ENCODE data around the gene AP2A2. TPM values are rescaled to one million over a fixed set of nuclear protein-coding genes. Genes with fewer than 3 reads are reported as not detected.

The AP2A2 gene
- total RNA-seq, 1 donor from 2014 or later, result 69.5 TPM

DNA sequence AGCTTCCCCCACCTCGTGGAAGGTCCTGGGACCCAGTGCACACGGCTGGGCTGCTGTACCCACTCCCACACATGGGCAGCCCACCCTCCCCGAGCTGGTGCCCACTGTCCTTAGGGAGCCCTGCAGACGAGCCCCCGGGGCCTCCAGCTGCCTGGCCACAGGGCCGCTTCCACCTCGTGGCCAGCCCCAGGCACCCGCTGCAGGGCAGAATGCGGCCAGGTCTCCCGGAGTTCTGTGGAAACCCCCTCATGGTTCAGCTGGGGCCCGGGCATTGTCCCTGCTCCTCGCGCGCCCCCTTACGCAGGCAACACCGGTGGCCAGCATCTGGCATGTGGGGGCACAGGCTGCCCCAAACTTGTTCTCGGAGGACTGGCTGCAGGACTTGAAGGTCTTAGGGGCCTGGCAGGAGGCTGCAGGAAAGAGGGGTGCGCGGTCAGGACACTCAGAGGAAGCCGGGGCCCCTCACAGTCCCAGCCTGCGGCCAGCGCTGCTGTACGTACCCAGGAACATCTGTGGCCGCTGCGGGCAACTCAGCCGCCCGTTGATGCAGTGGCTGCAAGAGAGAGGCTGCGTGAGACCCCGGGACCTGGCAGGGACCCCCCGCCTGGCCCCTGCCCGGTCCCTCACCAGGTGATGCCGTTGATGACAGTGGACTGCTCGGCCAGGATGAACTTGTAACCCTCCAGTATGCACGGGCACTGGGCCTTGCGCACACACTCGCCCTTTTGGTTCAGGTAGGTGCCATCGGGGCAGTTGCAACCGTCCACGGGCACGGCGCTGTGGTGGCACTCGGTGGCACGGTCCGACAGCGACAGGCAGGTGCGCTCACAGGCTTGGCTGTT is 101.2 kb downstream of the AP2A2 start:
- intact Hi-C loops (cut with micrococcal nuclease), result no loop called here

DNA sequence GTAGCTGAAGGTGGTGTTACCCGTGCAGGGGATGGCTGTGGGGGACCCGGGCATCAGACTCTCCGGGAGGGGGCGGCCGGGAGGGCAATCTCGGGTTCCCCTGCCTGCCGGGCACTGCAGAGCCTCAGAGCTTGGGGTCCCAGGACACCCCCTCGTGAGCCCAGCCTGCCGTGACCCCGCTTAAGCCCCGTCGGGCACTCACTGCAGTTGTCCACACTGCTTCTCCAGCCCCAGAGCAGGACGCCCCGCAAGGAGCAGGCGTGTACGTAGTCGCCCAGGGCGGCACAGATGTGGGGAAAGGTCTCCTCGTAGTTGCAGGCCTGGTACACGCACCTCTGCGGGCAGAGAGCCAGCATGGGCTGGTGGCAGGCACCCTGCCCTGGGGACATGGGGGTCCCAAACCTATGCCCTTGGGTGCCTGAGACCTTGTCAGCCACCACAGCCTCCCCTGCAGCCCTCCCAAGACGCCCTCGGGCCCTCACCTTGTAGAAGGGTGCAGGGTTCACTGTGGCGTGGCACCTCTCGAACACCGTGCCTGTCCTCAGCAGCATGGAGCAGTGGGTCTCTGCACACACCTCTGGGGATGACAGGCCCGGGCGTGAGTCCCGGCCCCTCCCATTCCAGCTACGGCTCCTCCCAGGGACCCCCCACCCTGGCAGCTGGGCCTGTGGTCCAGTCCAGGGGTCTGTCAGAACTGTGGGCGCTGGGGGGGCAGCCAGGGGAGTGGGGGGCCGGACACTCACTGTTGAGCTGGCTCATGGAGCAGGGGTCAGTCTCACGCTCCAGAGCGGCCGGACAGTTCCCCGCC is 102.0 kb downstream of the AP2A2 start:
- intact Hi-C loops (cut with micrococcal nuclease), result no loop called here

DNA sequence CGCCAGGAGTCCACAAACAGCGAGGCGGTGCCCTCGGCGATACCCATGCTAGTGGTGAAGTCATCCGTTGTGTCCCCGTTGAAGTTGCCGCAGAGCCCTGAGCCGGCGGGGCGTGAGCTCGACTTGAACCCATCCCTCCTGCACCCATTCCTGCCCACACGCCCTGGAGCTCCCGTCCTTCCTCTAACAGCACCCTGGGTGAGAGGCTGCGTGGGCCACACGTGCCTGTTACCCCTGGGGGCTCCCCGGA is 102.5 kb downstream of the AP2A2 start:
- intact Hi-C loops (cut with micrococcal nuclease), result no loop called here

DNA sequence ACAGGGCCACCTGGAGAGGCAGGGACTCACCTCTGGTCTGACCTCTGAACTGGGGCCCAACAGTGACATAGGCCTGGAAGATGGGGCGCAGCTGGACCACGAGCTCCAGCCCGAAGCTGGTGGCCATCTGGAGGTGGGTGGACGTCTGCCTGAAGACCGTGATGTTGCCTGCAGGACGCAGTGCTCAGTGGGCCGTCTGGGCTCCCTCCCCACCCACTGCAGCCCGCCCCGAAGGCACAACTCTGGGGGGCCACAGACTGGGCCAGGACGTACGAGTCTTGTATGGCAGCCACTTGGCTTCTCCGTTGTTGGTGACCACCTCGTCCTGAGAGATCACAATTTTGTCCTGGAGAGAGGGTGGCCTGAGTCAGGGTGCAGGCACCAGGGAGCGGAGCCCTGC is 102.9 kb downstream of the AP2A2 start:
- intact Hi-C loops (cut with micrococcal nuclease), result no loop called here

DNA sequence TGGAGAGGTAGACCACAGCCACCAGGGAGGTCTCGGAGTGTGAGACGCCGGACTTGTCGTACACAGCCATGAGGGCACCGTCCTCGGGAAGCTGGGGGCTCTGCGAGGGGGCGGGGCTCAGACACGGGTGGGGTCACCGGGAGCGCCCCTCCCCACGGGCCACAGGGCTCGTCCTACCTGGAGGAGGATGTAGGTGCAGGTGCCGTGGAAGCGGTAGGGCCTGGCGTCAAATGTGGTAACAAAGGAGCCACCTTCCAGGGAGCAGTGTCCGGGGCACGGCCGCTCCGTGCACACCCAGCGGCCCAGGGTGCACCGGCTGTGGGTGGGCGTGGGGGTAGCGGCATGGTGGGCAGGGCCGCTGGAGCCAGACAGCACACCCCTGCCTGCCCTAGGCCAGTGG is 103.4 kb downstream of the AP2A2 start:
- intact Hi-C loops (cut with micrococcal nuclease), result no loop called here

DNA sequence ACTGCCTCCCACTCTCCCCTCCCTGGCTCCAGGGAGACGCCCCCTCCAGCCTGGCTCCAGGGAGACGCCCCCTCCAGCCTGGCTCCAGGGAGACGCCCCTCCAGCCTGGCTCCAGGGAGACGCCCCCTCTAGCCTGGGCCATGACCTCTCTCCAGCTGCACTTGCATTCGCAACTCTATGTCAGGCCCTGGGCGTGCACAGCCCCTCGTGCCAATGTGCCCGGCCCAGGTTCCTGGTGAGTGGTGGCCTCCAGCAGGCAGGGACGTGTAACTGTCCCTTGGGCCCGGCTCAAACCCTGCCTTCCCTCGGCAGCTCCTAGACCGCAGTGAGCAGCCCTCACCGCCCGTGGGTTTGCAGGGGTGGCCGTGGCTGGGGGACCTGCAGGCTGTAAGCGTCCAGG is 104.0 kb downstream of the AP2A2 start:
- intact Hi-C loops (cut with micrococcal nuclease), result no loop called here

DNA sequence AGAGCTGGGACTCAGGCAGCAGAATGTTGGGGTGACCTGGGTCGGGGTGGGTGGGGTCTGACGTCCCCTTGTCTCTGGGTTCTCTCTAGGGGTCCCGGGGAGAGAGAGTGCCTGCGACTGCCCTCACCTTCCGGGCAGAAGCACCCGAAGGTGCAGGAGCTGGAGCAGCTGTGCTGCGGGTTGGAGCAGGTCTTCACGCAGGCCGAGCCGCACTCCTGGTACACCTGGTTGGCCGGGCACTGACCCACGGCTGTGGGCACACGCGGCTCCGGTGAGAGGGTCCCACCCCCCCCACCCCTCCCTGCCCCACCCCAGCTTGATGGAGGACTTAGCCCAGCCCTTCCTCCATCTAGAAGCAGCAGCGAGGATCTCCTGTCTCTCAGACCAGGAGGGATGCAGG is 104.4 kb downstream of the AP2A2 start:
- intact Hi-C loops (cut with micrococcal nuclease), result no loop called here

DNA sequence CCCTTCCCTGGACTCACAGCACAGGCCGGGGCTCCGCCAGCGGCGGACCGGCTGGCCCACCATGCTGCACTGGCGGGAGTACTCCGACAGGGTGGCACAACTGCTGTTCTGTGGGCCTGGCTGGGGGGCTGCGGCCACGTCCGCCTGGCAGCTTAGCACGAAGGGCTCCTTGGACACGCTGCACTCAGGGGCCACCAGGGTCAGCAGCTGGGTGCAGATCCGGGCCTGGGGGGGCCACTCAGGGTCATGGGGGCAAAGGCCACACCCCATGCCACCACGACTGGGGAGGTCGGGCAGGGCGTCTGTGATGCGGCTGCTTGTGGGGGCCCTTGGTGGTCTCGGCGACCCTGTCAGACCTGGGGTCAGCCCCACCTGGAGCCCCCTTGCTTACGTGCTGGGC is 104.9 kb downstream of the AP2A2 start:
- intact Hi-C loops (cut with micrococcal nuclease), result no loop called here

DNA sequence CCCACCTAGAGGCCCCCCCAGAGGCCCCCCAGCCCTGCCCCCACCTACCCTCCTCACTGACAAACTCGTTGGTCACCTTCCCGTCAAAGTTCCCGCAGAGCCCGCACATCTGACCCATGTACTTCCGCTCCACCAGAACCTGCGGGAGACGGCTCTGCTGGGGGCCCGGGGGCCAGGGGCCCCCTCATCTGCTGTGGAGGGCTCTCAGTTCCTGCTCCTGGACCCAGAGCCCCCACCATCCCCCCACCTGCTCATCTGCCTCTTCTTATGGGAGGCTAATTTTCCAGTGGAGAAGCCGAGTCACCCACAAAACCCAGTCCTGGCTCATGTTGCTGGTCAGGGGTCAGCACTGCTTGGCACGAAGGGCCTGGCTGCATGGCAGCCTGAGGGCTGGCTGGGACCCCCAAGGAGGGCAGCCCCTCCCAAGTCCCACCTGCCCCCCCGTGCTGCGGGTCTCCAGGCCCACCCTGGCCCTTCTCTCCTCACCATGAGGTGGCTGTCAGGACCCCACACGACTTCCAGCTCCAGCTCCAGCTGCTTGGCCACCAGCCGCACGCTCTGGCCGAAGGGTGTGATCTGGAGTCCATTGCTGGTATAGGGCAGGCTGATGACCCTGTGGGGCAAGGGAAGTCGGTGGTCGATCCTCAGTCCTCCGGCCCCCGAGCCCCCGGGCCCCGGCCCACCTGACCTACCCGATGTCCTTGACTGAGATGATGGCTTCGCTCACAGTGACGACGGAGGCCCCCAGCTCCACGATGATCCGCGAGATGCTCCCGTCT is 105.6 kb downstream of the AP2A2 start:
- intact Hi-C loops (cut with micrococcal nuclease), result no loop called here

DNA sequence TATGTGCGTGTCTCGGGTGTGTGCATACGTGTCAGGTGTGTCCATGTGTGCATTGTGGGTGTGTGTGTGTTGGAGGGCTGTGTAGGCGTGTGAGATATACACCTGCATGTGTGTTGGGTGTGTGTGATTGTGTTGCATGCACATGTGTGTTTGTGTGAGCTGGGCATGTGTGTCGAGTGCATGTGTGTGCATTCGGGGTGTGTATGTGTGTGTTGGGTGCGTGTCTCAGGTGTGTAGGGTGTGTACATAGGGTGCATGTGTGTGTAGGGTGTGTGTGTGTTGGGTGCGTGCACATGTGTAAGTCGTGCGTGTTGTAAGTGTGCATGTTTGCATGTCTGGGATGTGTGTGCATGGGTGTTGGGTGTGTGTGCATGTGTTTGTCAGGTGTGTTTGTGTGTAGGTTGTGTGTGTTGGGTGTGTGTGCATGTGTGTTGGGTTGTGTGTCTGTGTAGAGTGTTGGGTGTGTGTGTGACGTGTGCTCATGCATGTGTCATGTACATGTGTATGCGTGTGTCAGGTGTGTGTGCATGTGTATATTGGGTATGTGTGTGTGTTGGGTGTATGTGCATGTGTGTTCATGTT is 106.7 kb downstream of the AP2A2 start:
- intact Hi-C loops (cut with micrococcal nuclease), result no loop called here

DNA sequence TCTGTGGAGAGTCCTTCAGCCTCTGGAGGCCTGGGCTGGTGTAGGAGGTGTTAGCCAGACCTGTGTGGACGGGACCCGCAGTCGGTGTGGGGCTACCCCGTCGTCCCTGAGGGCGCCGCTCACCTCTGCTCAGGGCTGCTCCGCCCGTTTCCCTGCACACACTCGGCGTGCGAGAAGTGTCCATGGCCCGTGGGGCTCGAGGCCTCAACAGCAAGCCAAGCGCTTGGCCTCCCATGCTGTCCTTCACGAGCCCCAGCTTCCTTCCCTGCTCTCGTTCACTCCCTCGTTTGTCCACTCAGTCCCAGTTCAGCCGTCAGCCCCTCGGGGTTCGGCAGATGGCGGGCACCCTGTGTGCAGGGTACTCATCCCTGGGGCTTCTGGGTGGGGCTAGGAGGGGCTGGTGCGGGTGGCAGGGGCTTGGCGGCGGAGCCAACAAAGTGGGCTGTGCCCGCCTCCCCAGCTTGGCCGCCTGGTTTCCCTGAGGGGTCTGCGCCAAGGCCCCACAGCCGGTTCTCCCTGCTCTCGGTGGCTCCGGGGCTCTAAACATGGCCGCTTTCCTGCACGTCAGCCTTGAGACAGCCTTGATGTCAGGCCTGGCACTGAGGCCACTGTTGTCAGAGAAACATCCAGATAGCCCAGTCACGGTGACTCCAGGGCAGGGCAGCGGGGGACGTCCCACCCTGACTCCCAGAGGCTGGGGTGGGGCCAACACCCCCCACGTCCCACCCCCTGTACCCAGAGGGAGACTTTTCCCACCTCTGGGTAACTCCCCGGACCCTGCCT is 107.5 kb downstream of the AP2A2 start:
- intact Hi-C loops (cut with micrococcal nuclease), result no loop called here

DNA sequence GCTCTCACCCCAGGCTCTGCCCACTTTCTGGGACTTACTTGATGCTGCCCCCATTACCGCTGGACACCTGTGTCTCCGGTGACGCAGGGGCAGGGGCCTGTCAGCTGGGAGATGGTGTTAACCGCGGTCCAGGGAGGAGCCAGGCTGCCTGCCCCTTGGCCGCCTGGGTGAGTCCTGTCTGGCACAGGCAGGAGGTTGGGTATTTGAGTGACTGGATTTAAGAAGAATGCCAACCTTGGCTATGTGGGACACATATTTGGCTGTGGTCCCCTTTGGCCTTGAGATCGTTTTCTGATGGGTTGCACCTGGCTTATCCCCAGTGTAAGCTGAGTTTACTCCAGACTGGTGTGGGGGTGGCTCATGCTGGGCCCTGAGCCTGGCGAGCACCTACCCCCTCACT is 108.3 kb downstream of the AP2A2 start:
- intact Hi-C loops (cut with micrococcal nuclease), result no loop called here

DNA sequence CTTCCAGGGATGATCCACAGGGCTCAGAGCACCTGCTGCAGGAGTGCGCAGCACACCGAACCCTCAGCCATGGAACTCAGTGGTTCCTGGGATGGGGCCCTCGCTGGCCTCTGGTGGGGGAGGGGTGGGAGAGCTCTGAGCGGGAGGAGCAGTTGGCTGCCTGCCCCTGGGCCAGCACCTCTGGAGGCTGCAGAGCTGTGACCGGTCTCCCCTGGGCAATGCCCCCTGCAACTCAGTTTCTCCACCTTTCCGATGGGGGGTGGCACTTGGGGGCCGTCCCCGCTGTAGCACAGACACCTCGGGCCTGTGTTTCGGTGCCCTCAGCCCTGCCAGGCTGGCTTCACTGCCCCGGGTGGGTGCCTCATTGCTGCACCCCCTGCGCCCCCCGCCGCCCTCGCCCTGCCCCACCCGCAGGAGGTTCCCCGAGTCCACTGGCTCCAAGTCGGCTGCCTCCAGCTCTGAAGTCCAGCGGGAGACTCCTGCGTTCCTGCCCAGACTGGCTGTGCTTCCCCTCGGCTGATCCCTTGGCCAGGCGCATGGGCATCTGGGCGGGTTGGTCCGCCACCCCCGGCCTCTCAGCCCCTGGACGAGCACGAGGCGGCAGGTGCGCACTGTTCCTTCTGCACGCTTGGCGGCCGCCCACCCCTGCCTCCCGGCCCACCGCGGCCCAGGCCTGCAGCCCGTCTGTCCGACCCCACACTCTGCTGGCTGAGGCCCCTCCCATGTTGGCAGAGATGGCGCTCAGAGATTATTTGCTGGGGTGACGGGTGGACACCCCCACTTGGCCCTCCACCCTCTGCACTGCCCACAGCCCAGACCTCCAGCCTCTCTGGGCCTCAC is 109.0 kb downstream of the AP2A2 start:
- intact Hi-C loops (cut with micrococcal nuclease), result no loop called here

DNA sequence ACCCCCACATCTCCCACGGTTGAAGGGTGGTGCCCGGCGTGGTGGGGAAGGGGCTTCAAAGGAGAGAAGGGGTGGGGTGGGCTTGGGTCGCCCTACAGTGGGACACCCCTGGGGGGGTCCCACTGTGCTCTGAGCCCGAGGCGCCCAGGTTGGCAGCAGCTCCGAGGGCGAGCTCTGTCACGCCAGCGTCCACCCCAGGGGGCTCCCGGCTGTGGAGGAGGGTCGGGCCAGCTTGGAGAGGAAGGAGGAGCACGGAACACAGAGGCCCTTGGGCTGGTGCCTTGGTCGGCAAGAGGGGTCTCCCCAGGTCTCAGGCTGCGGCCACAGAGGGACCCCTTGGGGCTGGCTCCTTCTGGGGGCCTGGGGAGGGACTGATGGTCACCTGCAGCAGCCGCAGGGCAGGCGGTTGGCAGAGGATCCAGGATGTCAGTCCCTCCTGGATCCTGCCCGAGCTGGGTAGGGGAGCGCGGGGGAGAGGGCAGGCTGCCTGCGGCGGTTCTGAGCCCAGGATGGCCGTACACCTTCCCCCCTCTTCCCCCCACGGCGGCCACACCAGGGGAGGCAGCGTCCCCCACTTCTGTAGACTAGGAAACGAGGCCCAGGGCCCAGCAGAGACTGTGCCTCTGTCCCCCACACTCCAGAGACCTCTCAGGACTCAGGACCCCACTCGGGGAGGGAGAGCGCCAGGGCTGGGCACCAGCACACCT is 110.1 kb downstream of the AP2A2 start:
- intact Hi-C loops (cut with micrococcal nuclease), result no loop called here

DNA sequence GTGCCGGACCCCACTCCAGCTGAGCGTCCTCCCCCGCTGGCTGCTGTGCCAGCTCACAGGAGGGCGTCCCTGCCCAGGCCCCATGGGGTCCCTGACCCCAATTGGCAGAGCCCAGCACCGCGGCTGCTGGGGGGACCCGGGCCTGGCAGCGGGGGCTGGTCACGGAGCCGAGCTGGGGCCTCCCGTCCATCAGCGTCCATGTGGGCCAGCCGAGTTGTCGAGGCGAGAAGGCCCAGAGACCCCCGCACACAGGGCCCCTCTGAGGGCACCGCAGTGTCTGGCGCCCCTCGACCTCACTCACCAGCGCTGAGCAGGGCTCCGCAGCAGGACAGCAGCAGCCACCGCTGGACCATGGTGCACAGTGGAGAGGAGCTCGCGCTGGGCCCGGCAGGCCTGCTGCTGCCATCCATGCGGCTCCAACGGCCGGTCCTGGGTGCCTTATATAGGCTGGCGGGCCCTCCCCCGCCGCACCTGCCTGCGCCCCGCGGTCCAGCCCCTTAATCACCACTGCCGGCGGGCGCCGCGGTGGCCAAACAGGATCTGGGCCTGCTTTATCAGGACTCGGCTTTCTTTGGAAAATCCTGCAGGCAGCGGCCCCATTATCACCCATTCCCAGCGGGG is 110.7 kb downstream of the AP2A2 start, which contains the start of gene MUC6:
Gene MUC6, minus strand, starts transcription at position 416 of the 621 bp plus-strand sequence. Its CDS starts 63 bp downstream, at position 353.
- intact Hi-C loops (cut with micrococcal nuclease), result no loop called here

DNA sequence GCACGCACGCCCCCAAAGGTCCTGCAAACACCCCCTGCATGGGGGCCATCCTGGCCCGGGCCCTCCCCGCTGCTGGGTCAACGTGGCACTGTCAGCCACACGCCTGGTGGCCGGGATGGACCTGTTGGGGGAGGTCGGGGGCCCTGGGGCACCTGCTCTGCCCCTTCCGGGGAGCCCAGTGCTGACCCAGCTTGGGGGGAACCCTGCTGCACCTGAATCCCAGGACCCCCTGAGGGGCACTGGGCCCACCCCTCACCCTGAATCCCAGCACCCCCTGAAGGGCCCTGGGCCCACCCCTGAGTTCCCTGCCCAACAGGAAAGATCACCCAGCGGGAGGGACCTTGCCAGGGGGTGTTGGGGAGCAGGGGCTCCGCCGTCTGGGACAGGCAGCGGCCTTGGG is 111.3 kb downstream of the AP2A2 start:
- intact Hi-C loops (cut with micrococcal nuclease), result no loop called here

DNA sequence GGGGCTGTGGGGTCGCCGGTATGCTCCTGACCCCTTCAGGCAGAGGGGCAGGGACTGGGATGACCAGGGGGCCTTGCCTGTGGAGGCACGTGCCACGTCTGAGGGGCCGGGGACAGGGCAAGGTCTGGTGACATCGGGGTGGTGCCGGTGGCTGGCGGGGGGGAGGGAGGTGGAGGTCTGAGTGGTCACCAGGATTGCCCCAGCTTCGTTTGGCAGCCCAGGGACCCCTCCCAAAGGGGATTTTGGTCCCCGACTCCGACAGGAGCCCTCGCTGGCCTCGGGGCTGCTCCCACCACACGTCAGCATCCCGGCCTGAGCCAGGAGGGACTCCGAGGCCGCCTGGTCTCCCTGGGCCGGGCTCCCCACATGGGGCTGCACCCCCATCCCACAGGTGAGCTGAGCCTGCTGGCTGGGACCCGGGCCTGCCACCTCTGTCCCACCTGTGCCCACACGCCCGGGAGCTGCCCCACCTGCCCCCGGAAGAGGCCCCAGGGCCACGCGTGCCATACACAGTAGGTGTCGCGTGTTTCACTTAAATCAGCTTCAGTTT is 111.9 kb downstream of the AP2A2 start:
- intact Hi-C loops (cut with micrococcal nuclease), result no loop called here

DNA sequence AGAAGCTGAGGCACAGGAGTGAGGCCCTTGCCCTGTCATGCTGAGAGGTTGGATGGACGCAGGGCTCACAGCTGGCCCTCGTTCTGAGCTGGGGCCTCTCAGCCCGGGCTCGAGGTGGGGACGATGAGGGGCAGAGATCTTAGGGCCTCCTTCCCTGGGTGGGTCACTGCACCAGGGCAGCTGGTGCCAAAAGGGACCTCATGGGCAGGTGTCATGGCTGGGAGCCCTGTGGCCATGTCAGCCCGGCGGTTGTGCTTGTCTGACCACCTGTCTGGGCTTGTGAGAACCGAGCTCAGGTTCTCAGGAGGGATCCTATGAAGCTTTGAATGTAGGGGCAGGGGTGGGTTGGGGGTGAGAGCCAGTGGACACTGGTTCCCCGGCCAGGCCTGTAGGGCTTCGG is 112.7 kb downstream of the AP2A2 start:
- intact Hi-C loops (cut with micrococcal nuclease), result no loop called here

DNA sequence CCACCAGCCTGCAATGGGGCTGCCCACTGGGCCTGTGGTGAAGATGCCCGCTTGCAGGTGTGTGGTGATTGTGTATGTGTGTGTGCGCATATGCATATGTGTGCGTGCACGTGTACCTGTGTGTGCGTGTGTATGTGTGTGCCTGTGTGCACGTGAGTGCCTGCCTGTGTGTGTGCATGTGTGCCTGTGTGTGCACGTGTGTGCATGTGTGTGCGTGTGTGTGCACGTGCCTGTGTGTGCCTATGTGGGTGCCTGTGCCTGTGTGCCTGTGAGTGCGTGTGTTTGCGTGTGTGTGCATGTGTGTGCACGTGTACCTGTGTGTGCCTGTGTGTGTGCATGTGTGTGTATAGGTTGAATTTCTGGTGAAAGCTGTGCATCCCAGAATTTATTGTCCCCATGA is 113.3 kb downstream of the AP2A2 start:
- intact Hi-C loops (cut with micrococcal nuclease), result no loop called here
